ENCODE results near the gene IL6ST. TPM values are rescaled to one million over a fixed set of nuclear protein-coding genes. Genes with fewer than 3 reads are reported as not detected.
"Not testable (repeated sequence)": the region's sequence is repeated elsewhere in the genome, so short reads cannot be mapped to it uniquely, and the experiment has no call there.

IL6ST gene
- total RNA-seq (100 to 1,000 TPM; 126 to 131 TPM), polyA plus RNA-seq (10 to 100 TPM; 39.5 to 64.7 (median 54.9) TPM), total RNA-seq (189 to 615 (median 293) reads per million in 6 experiments)

GRCh38 chr5:55994495-55994997, at the start of gene IL6ST:
Gene IL6ST, minus strand, starts transcription at chr5:55994963. Its CDS starts 18,685 bp downstream, at chr5:55976278.
- ATAC-seq (peak; percentile 36 to 37), DNase-seq (peak in 8 of 10 donors; percentile 22 to 73 (median 48))
- Mint-ChIP-seq H3K36me3 (peaks cover 9 to 18% (median 11%) of the 10 kb centered on the region in 3 donors), H3K4me1 (peaks cover 37 to 64% (median 57%) of the 10 kb centered on the region in 4 donors), H3K4me3 (peak within 1 kb of the TSS; percentile 89 to 100 (median 99)), H3K9me3 (peaks cover 0 to 9% (median 0%) of the 10 kb centered on the region in 9 donors), H3K27ac (peak within 1 kb of the TSS; percentile 95 to 100 (median 98)), H3K27me3 (no peaks in the 10 kb centered on the region)
- POLR2A ChIA-PET, result interaction anchor here (0.5 to 3.5 kb wide), 24 partner anchors 8 to 1349 kb away, joined by 3 to 66 read pairs (median 7); no protein-coding TSS in a partner anchor

DNA sequence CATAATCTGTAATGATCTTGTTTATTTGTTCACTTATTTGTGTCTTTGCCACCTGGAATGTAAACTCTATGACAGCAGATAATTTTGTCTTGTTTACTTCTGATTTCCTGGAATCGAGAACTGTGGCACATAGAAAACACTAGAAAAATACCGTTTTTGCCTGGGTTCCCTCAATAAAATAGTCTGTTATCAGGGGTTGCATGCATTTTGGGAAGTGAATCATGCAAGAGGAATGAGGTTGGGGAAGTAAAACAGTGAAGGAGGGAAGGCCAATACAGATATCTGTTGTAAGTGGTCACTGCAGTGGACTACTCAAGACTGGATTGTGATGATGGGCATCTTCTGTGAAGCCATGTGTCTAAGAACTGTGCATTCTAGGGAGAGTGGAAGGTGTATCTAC, 45.2 kb upstream of the IL6ST start:
- ATAC-seq (no peak), DNase-seq (no peak)
- POLR2A ChIA-PET, result no interaction called here
- Mint-ChIP-seq H3K36me3 (no peaks in the 10 kb centered on the region), H3K9me3 (no peaks in the 10 kb centered on the region), H3K27ac (peak overlapping the region in 2 of 10 donors; percentile 21 to 35), H3K4me3 (no peak overlapping the region), H3K4me1 (peaks cover 18 to 39% (median 34%) of the 10 kb centered on the region in 4 donors), H3K27me3 (no peaks in the 10 kb centered on the region)

- H3K4me3 Mint-ChIP-seq, POLR2A ChIA-PET, ATAC-seq: not testable (repeated sequence)
These were observed 43.4 kb upstream of the IL6ST start for GRCh38 chr5:56038206-56038605.

DNA sequence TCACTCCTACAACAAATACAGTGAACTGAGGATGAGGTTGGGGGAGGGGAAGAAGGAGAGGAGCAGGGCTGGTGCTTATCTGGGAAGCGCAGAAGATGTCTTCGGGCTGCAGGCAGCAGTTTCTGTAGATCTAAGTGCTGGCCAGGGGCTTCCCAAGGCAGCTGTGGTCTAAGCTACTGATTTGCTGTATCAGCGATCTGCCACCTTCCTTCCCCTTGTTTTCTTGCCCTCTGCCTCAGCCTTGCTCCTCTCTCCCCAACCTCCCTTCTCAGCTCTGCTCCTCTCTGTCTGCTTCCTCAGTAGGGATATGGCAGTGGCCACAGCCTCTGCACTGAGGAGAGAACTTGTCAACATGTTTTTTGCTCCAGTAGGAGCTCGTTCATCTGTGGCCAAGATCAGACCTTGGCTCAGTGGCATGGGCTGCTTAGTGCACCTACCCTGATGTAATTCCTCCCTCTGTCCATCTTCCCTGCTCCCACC, 42.8 kb upstream of the IL6ST start:
- DNase-seq (no peak), ATAC-seq (peak in 1 of 2 donors; percentile 27)
- Mint-ChIP-seq H3K36me3 (no peaks in the 10 kb centered on the region), H3K27me3 (no peaks in the 10 kb centered on the region), H3K4me1 (peaks cover 8 to 24% (median 16%) of the 10 kb centered on the region in 4 donors), H3K27ac (peak overlapping the region in 5 of 10 donors; percentile 18 to 73 (median 61)), H3K4me3 (peak overlapping the region in 5 of 10 donors; percentile 10 to 63 (median 46)), H3K9me3 (no peaks in the 10 kb centered on the region)
- POLR2A ChIA-PET, result interaction anchor here (0.6 kb wide), 1 partner anchor 36 kb away, joined by 4 read pairs; no protein-coding TSS in a partner anchor

More at GRCh38 chr5:56038206-56038605, 43.4 kb upstream of the IL6ST start:
- H3K36me3 Mint-ChIP-seq, H3K27me3 Mint-ChIP-seq, H3K9me3 Mint-ChIP-seq, DNase-seq: not testable (repeated sequence)
- peaks cover 8 to 26% (median 22%) of the 10 kb centered on the region in 4 donors for H3K4me1 Mint-ChIP-seq
- H3K27ac Mint-ChIP-seq, result peak overlapping the region in 1 of 10 donors; percentile 19

DNA sequence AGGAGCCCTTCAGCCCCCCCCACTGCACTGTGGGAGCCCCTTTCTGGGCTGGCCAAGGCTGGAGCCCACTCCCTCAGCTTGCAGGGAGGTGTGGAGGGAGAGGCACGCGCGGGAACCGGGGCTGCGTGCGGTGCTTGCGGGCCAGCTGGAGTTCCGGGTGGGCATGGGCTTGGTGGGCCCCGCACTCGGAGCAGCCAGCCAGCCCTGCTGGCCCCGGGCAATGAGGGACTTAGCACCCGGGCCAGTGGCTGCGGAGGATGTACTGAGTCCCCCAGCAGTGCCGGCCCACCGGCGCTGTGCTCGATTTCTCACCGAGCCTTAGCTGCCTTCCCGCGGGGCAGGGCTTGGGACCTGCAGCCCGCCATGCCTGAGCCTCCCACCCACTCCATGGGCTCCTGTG, 40.6 kb upstream of the IL6ST start:
- ATAC-seq, H3K27me3 Mint-ChIP-seq, POLR2A ChIA-PET, H3K9me3 Mint-ChIP-seq, DNase-seq, H3K4me3 Mint-ChIP-seq, H3K27ac Mint-ChIP-seq, H3K36me3 Mint-ChIP-seq: not testable (repeated sequence)
- peaks cover 9 to 20% (median 14%) of the 10 kb centered on the region in 4 donors for H3K4me1 Mint-ChIP-seq

DNA sequence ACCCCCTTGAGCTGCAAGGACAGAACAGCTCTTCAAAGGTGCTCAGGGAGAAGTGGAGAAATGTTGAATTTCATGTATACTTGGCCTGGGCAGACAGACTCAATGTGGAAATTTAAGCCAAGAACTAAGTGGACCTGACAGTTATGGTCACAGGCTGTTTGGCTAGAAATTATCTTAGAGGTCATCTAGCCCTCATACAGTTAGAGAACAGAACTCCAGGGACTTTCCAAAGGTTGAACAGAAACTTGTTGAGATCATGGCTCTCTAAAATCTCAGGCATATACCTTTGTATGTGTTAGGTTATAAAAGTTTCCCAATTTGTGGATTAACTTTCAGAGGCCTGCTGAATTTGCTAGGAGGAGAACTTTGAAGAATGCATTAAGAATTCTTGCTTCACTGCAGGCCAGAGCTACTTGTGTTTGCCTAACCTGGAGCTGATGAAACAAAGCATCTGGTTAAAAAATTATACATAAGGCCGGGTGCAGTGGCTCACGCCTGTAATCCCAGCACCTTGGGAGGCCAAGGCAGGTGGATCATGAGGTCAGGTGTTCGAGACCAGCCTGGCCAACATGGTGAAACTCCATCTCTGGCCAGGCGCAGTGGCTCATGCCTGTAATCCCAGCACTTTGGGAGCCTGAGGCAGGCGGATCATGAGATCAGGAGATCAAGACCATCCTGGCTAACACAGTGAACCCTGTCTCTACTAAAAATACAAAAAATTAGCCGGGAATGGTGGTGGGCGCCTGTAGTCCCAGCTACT, 35.3 kb upstream of the IL6ST start:
- H3K36me3 Mint-ChIP-seq, DNase-seq, H3K4me3 Mint-ChIP-seq, H3K9me3 Mint-ChIP-seq, H3K27me3 Mint-ChIP-seq, ATAC-seq: not testable (repeated sequence)
- POLR2A ChIA-PET, result interaction anchor here (1.0 kb wide), 1 partner anchor 39 kb away, joined by 3 read pairs; no protein-coding TSS in a partner anchor
- Mint-ChIP-seq H3K4me1 (peaks cover 0 to 11% (median 4%) of the 10 kb centered on the region in 4 donors), H3K27ac (peak overlapping the region in 1 of 10 donors; percentile 47)

DNA sequence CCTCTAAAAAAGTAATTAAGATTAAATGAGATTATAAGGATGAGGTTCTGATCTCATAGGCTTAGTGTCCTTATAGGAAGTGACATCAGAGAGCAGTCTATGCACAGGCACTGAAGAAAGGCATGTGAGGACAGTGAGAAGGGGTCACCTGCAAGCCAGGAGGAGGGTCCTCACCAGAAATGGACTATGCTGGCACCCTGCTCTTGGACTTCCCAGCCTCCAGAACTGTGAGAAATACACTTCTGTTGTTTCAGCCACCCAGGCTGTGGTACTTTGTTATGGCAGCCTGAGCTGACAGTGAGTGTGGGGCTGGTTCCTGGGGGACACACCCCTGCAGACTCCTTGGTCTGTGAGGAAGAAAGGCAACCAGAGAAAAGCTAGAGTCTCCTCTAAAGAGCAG, 34.7 kb upstream of the IL6ST start:
- Mint-ChIP-seq H3K4me1 (peaks cover 0 to 11% (median 4%) of the 10 kb centered on the region in 4 donors), H3K36me3 (no peaks in the 10 kb centered on the region), H3K27ac (peak overlapping the region in 1 of 10 donors; percentile 47), H3K9me3 (no peaks in the 10 kb centered on the region), H3K4me3 (no peak overlapping the region), H3K27me3 (no peaks in the 10 kb centered on the region)
- POLR2A ChIA-PET, result interaction anchor here (1.0 kb wide), 1 partner anchor 38 kb away, joined by 3 read pairs; no protein-coding TSS in a partner anchor
- DNase-seq, result no peak
- ATAC-seq, result no peak

GRCh38 chr5:56028708-56029107, 33.9 kb upstream of the IL6ST start:
- DNase-seq (no peak), ATAC-seq (no peak)
- peaks cover 2 to 14% (median 4%) of the 10 kb centered on the region in 4 donors for H3K4me1 Mint-ChIP-seq
- H3K9me3 Mint-ChIP-seq, result no peaks in the 10 kb centered on the region
- no peak overlapping the region for H3K4me3 Mint-ChIP-seq
- no peak overlapping the region for H3K27ac Mint-ChIP-seq
- no peaks in the 10 kb centered on the region for H3K27me3 Mint-ChIP-seq
- POLR2A ChIA-PET, result no interaction called here
- no peaks in the 10 kb centered on the region for H3K36me3 Mint-ChIP-seq

- Mint-ChIP-seq H3K27ac (no peak overlapping the region), H3K27me3 (no peaks in the 10 kb centered on the region)
- DNase-seq, result no peak
These were observed 32.1 kb upstream of the IL6ST start for GRCh38 chr5:56026863-56027300.

GRCh38 chr5:56025151-56025885, 30.6 kb upstream of the IL6ST start:
- DNase-seq (no peak), ATAC-seq (no peak)
- POLR2A ChIA-PET, result no interaction called here
- Mint-ChIP-seq H3K27ac (peak overlapping the region in 3 of 10 donors; percentile 29 to 38 (median 37)), H3K27me3 (no peaks in the 10 kb centered on the region), H3K4me1 (peaks cover 0 to 18% (median 11%) of the 10 kb centered on the region in 4 donors), H3K9me3 (no peaks in the 10 kb centered on the region), H3K4me3 (no peak overlapping the region), H3K36me3 (no peaks in the 10 kb centered on the region)

More at GRCh38 chr5:56026863-56027300, 32.1 kb upstream of the IL6ST start:
- no peak for ATAC-seq
- no peak overlapping the region for H3K4me3 Mint-ChIP-seq
- no peaks in the 10 kb centered on the region for H3K9me3 Mint-ChIP-seq
- peaks cover 2 to 19% (median 9%) of the 10 kb centered on the region in 4 donors for H3K4me1 Mint-ChIP-seq
- H3K36me3 Mint-ChIP-seq, result no peaks in the 10 kb centered on the region
- POLR2A ChIA-PET, result interaction anchor here (0.5 to 0.9 kb wide), 3 partner anchors 8 to 38 kb away, joined by 3 to 4 read pairs (median 3); no protein-coding TSS in a partner anchor

DNA sequence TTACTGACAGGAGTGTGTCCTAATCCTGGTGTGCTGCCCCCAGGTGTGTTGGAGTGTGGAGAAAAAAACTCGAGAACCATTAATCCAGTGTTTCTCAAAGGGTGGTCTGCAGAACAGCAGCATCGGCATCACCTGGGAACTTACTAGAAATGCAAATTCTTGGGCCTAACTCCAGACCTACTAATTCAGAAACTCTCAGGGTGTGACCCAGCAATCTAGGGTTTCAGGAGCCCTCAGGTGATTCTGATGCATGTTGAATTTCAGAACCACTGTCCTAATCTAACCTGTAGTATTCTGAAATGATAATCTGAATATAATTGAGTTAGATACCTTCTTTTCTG, 30.0 kb upstream of the IL6ST start:
- no peak for ATAC-seq
- Mint-ChIP-seq H3K27me3 (no peaks in the 10 kb centered on the region), H3K36me3 (no peaks in the 10 kb centered on the region), H3K27ac (no peak overlapping the region), H3K4me3 (no peak overlapping the region), H3K4me1 (peaks cover under 1 to 19% (median 10%) of the 10 kb centered on the region in 4 donors), H3K9me3 (no peaks in the 10 kb centered on the region)
- DNase-seq, result no peak
- POLR2A ChIA-PET, result interaction anchor here (2.3 kb wide), 1 partner anchor 12 kb away, joined by 6 read pairs; no protein-coding TSS in a partner anchor

DNA sequence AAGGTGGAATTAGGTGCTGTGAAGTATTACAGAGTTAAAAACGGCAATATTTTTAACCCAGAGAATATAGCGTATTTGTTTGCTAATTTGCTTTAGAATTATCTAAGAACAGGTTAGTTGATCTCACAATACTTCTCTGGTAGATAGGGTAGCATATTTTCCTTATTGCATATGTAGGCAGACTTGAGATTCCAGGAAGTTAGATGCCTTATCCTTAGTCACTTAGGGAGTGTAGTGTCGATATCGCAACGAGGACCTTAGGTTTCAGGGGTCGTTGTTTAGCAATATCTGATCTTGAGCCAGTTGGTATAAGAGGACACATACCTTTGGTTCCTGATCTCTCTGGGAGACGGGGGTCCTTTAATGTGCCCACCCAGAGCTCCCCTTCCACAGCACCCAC, 28.5 kb upstream of the IL6ST start:
- Mint-ChIP-seq H3K4me1 (peaks cover 5 to 28% (median 16%) of the 10 kb centered on the region in 4 donors), H3K27ac (peak overlapping the region in 2 of 10 donors; percentile 12 to 26)

More for the DNA sequence above, 28.5 kb upstream of the IL6ST start:
- DNase-seq (no peak), ATAC-seq (no peak)
- POLR2A ChIA-PET, result interaction anchor here (0.8 to 2.3 kb wide), 2 partner anchors 10 to 29 kb away, joined by 3 to 6 read pairs; no protein-coding TSS in a partner anchor
- no peaks in the 10 kb centered on the region for H3K36me3 Mint-ChIP-seq
- H3K27me3 Mint-ChIP-seq, result no peaks in the 10 kb centered on the region
- H3K4me3 Mint-ChIP-seq, result no peak overlapping the region
- no peaks in the 10 kb centered on the region for H3K9me3 Mint-ChIP-seq

Data from naive thymus-derived CD8-positive, alpha-beta T cell (primary cell).